ENCODE results near the gene P2RX7.
"Not testable (repeated sequence)": the region's sequence is repeated elsewhere in the genome, so short reads cannot be mapped to it uniquely, and the experiment has no call there.

Gene P2RX7

DNA sequence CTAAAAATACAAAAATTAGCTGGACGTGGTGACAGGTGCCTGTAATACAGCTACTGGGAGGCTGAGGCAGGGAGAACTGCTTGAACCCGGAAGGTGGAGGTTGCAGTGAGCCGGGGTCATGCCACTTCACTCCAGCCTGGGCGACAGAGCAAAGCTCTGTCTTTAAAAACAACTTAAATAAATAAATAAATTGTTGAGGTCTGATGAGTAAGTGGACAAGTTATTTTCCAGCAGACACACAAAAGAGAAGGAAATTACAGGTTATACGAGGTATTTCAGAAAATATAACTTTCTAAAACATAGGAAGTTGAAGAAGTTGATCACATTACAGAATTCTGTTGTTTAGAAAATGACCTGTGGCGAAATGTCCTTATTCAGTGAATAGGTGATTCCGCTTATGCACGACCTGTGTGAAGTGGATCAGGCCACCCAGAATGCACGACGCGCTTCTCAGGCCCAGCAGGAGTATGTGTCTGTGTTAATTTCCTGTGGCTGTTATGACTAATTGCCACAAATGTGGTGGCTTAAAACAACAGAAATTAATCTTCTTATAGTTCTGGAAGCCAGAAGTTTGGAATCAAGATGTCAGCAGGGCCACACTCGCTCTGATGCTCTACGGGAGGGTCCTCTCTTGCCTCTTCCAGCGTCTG is 38.1 kb downstream of the P2RX7 start:
- DNase-seq (ENCODE audit: low read depth in 2 of 2), result no peak

GRCh38 chr12:121172145-121172544 is 39.5 kb downstream of the P2RX7 start:
- DNase-seq (ENCODE audit: low read depth in 2 of 2), result no peak

DNA sequence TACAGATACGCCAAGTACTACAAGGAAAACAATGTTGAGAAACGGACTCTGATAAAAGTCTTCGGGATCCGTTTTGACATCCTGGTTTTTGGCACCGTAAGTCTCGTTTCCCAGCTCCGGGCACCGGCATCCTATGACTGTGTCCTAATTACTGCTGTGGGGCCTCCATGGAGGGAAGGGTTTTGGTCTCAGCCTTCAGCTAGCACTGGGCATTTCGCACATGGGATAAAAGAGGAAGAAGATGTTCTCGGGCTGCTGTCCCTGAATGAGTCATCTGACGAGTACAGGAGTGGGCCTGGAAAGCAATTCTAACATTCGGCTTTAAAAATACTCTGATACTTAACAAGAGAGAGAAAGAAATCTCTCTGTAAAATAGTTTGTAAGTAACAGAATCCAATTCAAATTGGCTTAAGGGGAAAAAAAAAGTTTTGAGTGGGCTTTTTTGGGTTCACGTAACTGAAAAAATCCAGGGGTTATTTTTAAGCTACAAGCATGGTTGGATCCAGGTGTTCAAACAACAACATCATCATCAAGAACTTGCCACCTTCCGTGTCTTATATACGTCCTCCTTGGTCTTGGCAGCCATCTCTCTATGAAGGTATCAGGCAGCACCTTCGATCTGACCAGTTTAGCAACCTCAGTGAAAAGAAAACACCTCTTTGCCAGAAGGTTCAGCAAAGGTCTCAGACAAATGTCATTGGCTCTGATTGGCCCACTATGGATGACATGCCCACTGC is 42.9 kb downstream of the P2RX7 start:
- no peak for DNase-seq (ENCODE audit: low read depth in 2 of 2)

- no peak for DNase-seq (ENCODE audit: low read depth in 2 of 2)
Measured at GRCh38 chr12:121176826-121177529, 44.3 kb downstream of the P2RX7 start.

GRCh38 chr12:121181181-121181580 is 48.5 kb downstream of the P2RX7 start:
- no peak for DNase-seq (ENCODE audit: low read depth in 2 of 2)

DNA sequence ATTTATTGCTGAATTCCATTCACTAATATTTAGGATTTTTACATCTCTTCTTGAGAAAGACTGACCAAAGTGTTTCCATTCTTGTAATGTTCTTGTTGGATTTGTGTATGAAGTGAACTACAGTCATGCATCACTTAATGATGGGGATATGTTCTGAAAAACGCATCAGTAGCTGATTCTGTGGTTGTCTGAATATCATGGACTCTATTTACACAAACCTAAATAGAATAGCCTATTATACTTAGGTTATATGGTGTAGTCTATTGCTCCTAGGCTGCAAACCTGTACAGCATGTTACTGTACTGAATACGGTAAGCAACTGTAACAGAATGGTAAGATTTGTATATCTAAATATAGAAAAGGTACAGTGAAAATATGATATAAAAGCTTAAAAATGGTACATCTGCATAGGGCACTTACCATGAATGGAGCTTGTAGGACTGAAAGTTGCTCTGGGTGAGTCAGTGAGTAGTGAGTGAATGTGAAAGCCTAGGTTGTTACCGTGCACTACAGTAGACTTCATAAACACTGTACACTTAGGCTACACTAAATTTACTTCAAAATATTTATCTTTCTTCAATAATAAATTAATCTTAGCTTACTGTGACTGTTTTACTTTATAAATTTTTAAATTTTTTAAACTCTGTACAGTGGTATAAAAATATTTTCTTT is 49.7 kb downstream of the P2RX7 start:
- DNase-seq (ENCODE audit: low read depth in 2 of 2), result no peak

- no peak for DNase-seq (ENCODE audit: low read depth in 2 of 2)
Measured at GRCh38 chr12:121184425-121184824, 51.7 kb downstream of the P2RX7 start.

- no peak for DNase-seq (ENCODE audit: low read depth in 2 of 2)
Measured at GRCh38 chr12:121184984-121185889, 52.6 kb downstream of the P2RX7 start.

DNA sequence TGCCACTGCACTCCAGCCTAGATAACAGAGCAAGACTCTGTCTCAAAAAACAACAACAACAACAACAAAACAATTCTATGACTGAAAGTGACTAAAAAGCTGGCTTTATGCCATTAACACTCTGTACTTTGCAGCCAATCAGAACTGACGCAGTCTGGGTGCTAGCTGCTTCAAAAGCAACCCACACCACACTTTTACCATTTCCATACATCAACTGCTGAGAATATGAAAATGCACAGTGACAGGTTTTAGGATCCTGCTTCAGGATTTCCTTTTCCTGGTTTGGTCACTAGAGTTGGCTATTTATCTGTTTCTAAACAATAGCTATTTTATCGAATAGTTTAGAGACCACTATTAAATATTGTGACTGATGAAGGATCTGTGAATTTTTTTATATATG is 54.1 kb downstream of the P2RX7 start:
- DNase-seq (ENCODE audit: low read depth in 2 of 2), result no peak

- no peak for DNase-seq (ENCODE audit: low read depth in 2 of 2)
Measured at GRCh38 chr12:121187501-121187900, 54.8 kb downstream of the P2RX7 start.

DNA sequence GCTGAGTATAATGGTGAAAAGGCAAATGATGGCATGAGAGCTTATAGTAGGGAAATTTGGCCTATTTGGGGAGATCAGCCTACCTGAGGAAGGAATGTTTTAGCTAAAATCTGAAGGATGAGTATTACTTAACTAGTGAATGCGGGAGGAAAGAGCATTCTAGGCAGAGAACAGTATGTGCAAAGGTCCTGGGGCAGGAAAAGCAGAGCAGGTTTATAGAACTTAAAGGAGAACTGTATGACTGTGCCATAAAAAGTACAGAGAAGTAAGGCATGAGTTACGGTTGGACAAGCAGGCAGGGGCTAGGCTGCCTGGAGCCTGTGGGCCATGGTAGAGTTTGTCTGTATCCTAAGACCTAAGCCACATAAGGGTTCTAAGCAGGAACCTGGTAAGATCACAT is 55.6 kb downstream of the P2RX7 start:
- DNase-seq (ENCODE audit: low read depth in 2 of 2), result no peak

- no peak for DNase-seq (ENCODE audit: low read depth in 2 of 2)
Measured at GRCh38 chr12:121189131-121189530, 56.5 kb downstream of the P2RX7 start.

- no peak for DNase-seq (ENCODE audit: low read depth in 2 of 2)
Measured at GRCh38 chr12:121189619-121190155, 57.0 kb downstream of the P2RX7 start.

DNA sequence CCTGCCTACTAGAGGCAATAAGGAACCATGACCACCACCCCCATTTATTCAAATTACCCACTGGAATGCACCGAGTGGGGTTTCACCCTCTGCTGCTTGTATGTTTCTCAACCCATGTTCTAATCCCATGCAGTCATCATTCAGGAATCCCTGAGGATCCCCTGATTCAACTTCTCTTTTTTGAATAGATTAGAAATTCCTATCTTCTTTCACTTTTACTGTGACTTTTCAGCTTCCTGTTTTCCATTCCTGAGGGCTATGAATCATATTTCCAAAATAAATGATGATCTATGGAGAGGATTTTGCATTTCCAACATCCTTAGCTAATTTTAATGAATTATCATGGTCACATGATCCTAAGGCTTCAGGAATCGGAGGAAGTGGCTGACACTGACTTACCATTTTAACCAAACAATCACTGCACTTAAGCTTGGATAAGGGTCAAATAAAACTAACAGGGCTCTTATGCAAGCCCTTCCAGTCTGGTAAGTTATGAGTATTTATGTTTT is 57.9 kb downstream of the P2RX7 start:
- DNase-seq (ENCODE audit: low read depth in 2 of 2), result no peak

GRCh38 chr12:121191151-121191550 is 58.5 kb downstream of the P2RX7 start:
- no peak for DNase-seq (ENCODE audit: low read depth in 2 of 2)

- DNase-seq (ENCODE audit: low read depth in 2 of 2), result no peak
Measured at GRCh38 chr12:121196902-121197301, 64.2 kb downstream of the P2RX7 start.

DNA sequence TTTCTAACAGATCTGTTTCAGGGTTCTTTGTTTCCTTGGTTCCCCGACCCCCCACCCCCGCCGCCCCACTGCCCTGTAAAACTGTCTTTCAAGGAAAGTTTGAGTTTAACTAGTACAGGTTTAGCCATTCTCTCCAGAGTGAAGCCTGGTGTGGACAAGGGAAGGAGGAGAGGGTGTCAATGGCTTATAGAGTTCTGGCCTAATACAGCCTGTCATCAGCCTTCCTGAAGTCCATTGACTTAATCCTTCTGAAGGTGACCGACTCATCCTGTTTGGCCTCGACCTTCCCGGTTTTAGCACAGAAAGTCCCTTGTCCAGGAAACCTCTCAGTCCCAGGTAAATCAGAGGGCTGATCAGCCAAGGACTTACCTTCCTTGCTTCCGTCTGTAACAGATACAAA is 66.3 kb downstream of the P2RX7 start:
- no peak for DNase-seq (ENCODE audit: low read depth in 2 of 2)

DNA sequence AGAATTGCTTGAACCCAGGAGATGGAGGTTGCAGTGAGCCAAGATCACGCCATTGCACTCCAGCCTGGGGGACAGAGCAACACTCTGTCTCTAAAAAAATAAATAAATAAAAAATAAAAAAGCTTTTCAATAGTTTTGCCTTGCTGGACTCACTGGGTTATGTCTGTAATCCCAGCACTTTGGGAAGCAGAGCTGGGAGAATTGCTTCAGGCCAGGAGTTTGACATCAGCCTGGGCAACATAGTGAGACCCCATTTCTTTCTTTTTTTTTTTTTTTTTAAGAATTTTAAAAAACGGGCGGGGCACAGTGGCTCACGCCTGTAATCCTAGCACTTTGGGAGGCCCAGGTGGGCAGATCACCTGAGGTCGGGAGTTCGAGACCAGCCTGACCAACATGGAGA is 68.5 kb downstream of the P2RX7 start:
- not testable (repeated sequence) for DNase-seq (ENCODE audit: low read depth in 2 of 2)

DNA sequence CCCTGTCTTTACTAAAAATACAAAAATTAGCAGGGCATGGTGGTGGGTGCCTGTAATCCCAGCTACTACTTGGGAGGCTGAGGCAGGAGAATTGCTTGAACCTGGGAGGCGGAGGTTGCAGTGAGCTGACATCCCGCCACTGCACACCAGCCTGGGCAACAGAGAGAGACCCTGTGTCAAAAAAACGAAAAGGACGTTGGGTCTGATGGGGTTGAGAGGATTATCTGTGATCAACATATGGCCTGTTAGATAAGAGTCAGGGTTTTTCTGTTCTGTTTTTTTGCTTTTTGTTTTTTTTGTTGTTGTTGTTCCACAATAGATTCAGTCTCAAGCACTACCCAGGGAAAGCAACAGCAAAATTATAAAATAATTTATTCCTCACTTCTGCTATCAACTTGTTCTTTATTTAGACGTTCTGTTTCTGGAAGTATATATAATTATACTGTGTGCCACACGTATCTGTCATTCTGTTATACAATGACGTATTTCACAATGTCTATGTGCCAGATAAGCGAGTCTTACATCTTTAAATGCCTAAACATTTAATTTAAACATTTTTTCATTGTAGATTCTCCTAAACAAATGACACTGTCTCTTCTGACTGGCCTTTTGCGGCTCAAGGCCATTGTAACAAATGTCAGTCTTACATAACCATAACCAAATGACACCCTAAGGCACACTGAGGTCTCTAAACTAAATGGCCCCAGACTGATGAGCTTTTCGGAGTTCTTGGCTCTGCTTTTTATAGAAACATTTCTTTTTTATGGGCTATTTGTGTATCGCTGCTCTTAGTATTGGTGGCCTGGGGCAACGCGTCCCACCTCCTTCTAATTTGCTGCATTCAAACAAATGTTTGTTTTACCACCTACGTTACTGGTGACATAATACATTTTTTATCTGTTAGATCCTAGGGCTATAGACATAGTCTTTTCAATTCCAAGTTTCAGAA is 70.0 kb downstream of the P2RX7 start:
- no peak for DNase-seq (ENCODE audit: low read depth in 2 of 2)

- DNase-seq (ENCODE audit: low read depth in 2 of 2), result no peak
Measured at GRCh38 chr12:121203482-121203881, 70.8 kb downstream of the P2RX7 start.

Measured in stimulated activated CD8-positive, alpha-beta memory T cell treated with anti-CD3 and anti-CD28 coated beads, Interleukin-2, amount 100 ng/mL, for 1 hour (primary cell).